CD4-positive, alpha-beta T cell treated with Interleukin-4 for 4 hours (primary cell): ENCODE results near the gene PTPRN2.

Experiments
- DNase-seq: peaks from one replicate; pipeline ENCODE4 v3.0.0-alpha.2; 2020

The PTPRN2 gene

DNA sequence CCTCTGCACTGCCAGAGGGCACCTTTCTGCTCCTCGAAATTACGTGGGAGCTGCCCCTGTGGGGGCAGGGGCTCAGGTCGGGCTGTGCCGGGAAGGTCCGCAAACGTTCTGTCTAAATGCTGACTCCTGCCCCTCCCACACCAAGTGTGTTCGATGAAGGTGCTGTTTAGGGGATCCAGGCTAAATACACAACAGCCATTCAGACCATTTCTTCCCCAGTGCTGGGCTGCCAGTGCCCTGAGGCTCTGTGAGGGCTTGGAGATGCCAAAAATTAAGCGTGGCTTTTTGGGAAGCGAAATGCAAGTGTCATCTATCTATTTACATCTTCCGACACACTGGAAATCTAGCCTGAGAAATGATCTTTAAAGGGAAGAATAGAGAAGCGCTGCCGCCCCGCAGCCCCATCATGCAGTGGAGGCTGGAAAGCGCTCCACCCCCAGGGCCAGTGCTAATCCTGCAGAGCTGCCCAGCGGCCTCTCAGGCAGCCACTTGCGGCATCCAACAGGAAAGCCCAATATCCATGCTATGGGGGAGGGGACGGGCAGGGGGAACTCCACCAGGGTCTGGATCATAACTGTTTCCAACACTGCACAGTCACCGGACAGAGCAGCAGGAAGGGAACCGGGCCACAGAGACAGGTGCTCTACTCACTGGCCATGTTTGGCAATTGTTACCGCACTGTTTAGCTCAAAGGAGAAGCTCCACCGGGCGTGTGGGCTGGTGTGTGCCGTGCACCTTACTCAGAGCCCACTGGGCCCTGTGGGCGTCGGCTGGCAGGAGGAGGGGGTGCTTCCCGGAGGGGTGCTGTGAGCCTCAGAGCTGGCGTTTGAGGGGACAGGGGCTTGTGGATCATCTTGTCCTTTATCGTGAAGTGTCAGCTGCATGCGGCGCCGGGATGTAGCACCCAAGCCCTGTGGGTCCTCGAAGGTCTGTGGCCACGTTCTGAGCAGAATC, 1045.3 kb downstream of the PTPRN2 start:
- no peak for DNase-seq

DNA sequence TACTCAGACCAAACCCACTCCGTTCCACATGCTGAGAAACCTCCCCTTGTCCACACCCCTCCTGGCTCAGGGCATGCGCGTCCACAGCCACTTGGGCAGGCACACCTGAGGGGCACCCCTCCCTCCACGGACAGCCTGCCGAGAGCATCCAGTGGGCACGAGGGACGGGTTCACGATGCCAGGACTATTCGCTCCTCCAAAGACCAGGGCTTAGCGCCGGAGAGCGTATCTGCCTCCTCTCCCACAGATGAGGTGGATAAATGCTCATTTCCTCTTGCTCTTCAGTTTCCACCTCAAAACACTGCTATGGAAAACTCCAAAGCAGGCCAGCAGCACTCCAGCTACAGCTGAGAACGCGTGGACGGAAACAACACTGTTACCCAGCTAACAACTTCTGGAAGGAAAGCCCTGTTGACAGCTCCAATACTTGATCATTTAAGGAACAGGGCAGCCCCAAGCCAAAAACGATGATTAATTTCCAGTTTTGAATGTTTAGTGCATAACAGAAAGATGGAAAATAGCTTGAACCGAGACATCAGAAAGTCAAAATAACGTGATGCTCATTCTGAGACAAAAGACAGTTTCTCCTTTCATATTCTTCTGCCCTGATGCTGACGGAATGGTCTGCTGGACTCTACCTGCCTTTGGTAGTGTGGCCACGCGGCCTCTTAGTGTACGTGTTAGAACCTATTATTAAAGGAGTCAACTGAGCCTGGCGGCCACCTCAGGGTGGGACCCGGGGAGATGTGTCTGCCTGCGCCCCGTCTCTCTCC, 1046.1 kb downstream of the PTPRN2 start:
- DNase-seq = no peak

- no peak for DNase-seq
Observed at GRCh38 chr7:157540606-157541294, 1046.9 kb downstream of the PTPRN2 start.

GRCh38 chr7:157540020-157540419, 1047.6 kb downstream of the PTPRN2 start:
- DNase-seq = no peak

GRCh38 chr7:157539521-157539920, 1048.1 kb downstream of the PTPRN2 start:
- no peak for DNase-seq

- no peak for DNase-seq
Observed at GRCh38 chr7:157538735-157539134, 1048.9 kb downstream of the PTPRN2 start.

- no peak for DNase-seq
Observed at GRCh38 chr7:157538321-157538720, 1049.3 kb downstream of the PTPRN2 start.

- no peak for DNase-seq
Observed at GRCh38 chr7:157537056-157537455, 1050.6 kb downstream of the PTPRN2 start.

DNA sequence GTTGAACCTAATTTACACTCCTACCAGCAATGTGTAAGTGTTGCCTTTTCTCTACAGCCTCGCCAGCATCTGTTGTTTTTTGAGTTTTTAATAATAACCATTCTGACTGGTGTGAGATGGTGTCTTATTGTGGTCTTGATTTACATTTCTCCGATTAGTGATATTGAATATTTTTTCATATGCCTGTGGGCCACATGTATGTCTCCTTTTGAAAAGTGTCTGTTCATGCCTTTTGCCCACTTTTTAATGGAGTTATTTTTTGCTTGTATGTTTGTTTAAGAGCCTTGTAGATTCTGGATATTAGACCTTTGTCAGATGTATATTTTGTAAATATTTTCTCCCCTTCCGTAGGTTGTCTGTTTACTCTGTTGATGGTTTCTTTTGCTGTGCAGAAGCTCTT, 1055.6 kb downstream of the PTPRN2 start:
- DNase-seq = no peak

GRCh38 chr7:157529768-157530560, 1057.7 kb downstream of the PTPRN2 start:
- no peak for DNase-seq

DNA sequence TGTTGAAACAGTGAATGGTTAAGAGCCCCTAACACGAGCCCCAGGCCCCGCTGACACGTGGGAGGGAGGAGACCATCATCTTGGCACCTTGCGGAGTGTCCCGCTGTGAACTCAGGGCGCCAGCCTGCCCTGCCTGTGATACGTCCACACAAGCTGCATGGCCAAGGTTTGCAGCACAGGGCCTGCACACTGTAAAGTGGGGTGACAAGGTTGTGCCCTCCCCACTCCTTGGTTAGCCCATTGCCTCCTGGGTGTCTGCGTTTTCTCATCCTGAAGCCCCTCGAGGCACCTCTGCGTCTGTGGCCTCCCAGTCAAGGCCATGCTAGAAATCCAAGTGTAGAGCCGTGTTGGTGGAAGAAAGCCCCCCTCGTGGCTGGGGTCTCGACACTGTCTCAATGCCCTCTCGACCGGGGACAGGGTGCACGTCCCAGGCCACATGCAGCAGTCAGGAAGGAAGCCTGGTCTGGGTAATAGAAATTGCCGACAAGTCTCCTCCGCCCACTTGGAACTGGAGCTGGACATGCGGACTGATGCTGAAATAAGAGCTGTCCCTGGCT, 1058.8 kb downstream of the PTPRN2 start:
- no peak for DNase-seq

- DNase-seq = no peak
Observed at GRCh38 chr7:157527686-157528085, 1059.9 kb downstream of the PTPRN2 start.

- no peak for DNase-seq
Observed at GRCh38 chr7:157526913-157527634, 1060.5 kb downstream of the PTPRN2 start.

- DNase-seq = no peak
Observed at GRCh38 chr7:157526005-157526912, 1061.4 kb downstream of the PTPRN2 start.

GRCh38 chr7:157525491-157525915, 1062.1 kb downstream of the PTPRN2 start:
- no peak for DNase-seq

DNA sequence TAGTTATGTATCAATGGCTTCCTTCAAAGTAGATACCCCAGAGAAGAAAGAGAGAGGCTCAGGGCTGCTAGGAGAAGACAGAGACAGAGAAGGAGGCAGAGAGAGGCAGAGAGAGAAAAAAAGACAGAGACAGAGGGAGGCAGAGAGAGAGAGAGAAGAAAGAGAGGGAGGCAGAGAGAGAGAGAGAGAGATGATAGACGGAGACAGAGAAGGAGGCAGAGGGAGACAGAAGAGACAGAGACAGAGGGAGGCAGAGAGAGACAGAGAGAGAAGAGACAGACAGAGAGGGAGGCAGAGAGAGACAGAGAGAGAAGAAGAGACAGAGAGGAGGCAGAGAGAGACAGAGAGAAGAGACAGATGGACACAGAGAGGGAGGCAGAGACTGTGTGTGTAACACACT, 1062.9 kb downstream of the PTPRN2 start:
- no peak for DNase-seq

GRCh38 chr7:157523766-157524421, 1063.7 kb downstream of the PTPRN2 start:
- no peak for DNase-seq

DNA sequence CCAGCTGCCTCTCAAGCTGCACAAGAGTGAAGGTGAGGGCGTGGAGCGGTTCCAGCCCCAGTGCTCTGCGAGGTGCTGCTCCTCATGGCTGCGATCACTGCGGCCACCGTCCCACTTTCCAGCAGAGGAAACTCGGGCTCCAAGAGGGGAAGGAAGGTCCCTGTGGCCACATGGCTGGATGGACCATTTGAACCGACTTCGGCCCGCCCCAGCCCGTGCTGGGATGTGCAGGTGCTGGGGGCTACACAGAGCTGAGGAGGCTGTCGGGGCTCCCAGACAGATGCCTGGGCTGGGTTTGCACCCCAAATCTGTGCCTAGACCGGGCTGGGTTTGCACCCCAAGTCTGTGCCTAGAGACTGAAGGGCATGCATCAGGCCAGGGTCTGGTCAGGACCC, 1064.3 kb downstream of the PTPRN2 start:
- no peak for DNase-seq

- no peak for DNase-seq
Observed at GRCh38 chr7:157522954-157523353, 1064.7 kb downstream of the PTPRN2 start.

GRCh38 chr7:157522189-157522588, 1065.4 kb downstream of the PTPRN2 start:
- no peak for DNase-seq
